ENCODE data around the gene SKIC8. TPM values are rescaled to one million over a fixed set of nuclear protein-coding genes. Genes with fewer than 3 reads are reported as not detected.
"Not testable (repeated sequence)": the region's sequence is repeated elsewhere in the genome, so short reads cannot be mapped to it uniquely, and the experiment has no call there.

SKIC8 gene
- total RNA-seq, 1 donor from 2014 or later: 54.3 TPM

DNA sequence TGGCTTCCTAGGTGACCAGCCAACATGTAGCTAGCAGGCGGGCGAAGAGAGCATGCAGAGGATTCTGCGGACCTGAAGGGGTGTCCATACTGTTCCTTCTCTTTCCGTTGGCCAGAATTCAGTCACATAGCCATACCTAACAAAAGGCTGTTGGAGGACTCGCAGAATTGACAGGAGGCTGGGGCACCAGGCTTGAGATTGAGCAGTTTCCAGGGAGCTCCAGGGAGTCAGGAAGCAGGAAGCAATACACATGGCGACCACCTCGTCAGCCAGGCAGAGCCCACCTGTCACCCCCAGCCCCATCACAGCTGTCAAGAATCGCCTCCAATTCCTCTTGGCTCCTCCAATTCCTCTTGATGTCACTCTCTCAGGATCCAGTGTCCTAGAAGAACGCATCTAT, 48.3 kb downstream of the SKIC8 start:
- H3K27me3 Mint-ChIP-seq (ENCODE audit: insufficient read depth): peaks cover 6% of the 10 kb centered on the region
- H3K4me3 Mint-ChIP-seq: no peak overlapping the region
- H3K4me1 Mint-ChIP-seq (ENCODE audit: low read depth): no peaks in the 10 kb centered on the region
- intact Hi-C loops (cut with micrococcal nuclease): no loop called here
- H3K27ac Mint-ChIP-seq: no peak overlapping the region
- H3K9me3 Mint-ChIP-seq: no peaks in the 10 kb centered on the region
- DNase-seq (ENCODE audit: low spot score): no peak
- no peaks in the 10 kb centered on the region for H3K36me3 Mint-ChIP-seq (ENCODE audit: low read depth)

DNA sequence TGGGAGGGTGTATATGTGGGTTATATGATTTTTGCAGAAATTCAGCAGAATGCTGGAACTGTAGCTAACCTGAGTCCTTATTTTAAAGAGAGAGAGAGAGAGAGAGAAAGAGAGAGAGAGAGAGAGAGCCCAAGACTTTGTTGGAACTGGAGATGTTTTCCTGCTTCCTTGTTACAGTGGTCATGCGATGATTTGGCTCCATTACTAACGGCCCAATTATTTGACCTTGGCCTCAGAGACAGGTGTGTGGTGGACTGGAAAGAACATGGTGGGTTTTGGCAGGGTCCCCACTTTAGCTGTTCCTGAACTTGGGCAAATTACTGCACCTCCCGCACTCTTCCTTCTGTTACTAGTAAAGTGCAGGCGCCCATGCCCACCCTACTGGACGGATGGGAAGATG, 50.3 kb downstream of the SKIC8 start:
- Mint-ChIP-seq H3K4me1 (ENCODE audit: low read depth) (no peaks in the 10 kb centered on the region), H3K9me3 (no peaks in the 10 kb centered on the region), H3K27me3 (ENCODE audit: insufficient read depth) (peaks cover 9% of the 10 kb centered on the region), H3K36me3 (ENCODE audit: low read depth) (no peaks in the 10 kb centered on the region), H3K27ac (no peak overlapping the region), H3K4me3 (no peak overlapping the region)
- DNase-seq (ENCODE audit: low spot score): no peak
- intact Hi-C loops (cut with micrococcal nuclease): no loop called here

DNA sequence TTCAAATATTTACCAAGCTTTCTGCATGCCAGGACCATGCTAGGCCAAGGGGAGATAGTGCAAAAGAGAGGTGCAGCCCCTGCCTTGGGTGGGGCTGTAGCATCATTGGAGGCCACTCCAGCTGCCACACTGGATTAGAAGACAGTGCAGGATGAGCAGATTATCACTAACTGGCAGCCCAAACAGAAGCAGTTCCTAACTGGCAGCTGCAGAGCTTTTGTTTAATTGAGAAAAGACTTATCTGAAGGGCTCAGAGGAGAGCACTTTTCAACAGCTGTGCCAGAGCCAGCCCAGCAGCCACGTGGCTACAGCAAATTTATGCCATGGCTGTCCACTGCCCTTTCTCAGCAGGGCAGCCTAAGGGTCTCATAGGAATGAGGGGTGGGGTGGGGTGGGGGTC, 51.5 kb downstream of the SKIC8 start:
- H3K4me3 Mint-ChIP-seq: no peak overlapping the region
- no peak for DNase-seq (ENCODE audit: low spot score)
- intact Hi-C loops (cut with micrococcal nuclease): no loop called here
- no peaks in the 10 kb centered on the region for H3K4me1 Mint-ChIP-seq (ENCODE audit: low read depth)
- H3K36me3 Mint-ChIP-seq (ENCODE audit: low read depth): no peaks in the 10 kb centered on the region
- peaks cover 11% of the 10 kb centered on the region for H3K27me3 Mint-ChIP-seq (ENCODE audit: insufficient read depth)
- no peaks in the 10 kb centered on the region for H3K9me3 Mint-ChIP-seq
- H3K27ac Mint-ChIP-seq: no peak overlapping the region

DNA sequence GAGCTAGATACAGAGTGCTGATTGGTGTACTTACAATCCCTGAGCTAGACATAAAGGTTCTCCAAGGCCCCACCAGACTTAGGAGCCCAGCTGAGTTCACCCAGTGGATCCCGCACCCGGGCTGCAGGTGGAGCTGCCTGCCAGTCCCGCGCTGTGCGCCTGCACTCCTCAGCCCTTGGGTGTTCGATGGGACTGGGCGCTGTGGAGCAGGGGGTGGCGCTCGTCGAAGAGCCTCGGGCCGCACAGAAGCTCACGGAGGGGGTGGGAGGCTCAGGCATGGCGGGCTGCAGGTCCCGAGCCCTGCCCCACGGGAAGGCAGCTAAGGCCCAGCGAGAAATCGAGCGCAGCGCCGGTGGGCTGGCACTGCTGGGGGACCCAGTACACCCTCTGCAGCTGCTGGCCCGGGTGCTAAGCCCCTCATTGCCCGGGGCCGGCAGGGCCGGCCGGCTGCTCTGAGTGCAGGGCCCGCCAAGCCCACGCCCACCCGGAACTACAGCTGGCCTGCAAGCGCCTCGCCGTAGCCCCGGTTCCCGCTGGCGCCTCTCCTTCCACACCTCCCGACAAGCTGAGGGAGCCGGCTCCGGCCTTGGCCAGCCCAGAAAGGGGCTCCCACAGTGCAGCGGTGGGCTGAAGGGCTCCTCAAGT, 53.3 kb downstream of the SKIC8 start:
- DNase-seq (ENCODE audit: low spot score); intact Hi-C loops (cut with micrococcal nuclease); H3K36me3 Mint-ChIP-seq (ENCODE audit: low read depth); H3K4me1 Mint-ChIP-seq (ENCODE audit: low read depth); H3K4me3 Mint-ChIP-seq; H3K9me3 Mint-ChIP-seq; H3K27ac Mint-ChIP-seq: not testable (repeated sequence)
- H3K27me3 Mint-ChIP-seq (ENCODE audit: insufficient read depth): peaks cover 16% of the 10 kb centered on the region

DNA sequence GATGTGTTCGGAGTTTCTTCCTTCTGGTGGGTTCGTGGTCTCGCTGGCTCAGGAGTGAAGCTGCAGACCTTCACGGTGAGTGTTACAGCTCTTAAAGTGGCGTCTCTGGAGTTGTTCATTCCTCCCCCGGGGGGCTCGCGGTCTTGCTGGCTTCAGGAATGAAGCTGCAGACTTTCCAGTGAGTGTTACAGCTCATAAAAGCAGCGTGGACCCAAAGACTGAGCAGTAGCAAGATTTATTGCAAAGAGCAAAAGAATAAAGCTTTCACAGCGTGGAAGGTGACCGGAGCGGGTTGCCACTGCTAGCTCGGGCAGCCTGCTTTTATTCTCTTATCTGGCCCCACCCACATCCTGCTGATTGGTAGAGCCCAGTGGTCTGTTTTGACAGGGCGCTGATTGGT, 54.0 kb downstream of the SKIC8 start:
- intact Hi-C loops (cut with micrococcal nuclease); H3K4me1 Mint-ChIP-seq (ENCODE audit: low read depth); H3K27ac Mint-ChIP-seq; DNase-seq (ENCODE audit: low spot score); H3K36me3 Mint-ChIP-seq (ENCODE audit: low read depth); H3K9me3 Mint-ChIP-seq; H3K4me3 Mint-ChIP-seq: not testable (repeated sequence)
- H3K27me3 Mint-ChIP-seq (ENCODE audit: insufficient read depth): peaks cover 16% of the 10 kb centered on the region

DNA sequence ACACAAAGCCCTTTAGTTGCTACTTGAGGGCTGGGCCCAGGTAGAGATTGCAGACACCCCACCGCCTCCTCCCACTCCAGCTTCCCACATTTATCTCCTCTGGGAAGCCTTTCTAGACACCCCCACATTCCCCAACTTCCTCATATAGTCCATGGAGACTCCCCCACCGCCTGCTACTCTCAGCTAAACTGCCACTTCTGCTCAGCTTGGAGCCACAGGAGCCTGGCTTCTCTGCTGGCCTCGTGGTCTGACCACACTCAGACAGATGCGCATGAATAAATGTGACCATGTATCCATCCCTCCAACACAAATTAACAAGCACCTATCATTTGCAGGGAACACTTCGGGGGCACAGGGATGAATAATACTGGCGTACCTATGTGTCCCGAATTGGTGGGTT, 54.5 kb downstream of the SKIC8 start:
- H3K27ac Mint-ChIP-seq: no peak overlapping the region
- intact Hi-C loops (cut with micrococcal nuclease): no loop called here
- no peaks in the 10 kb centered on the region for H3K9me3 Mint-ChIP-seq
- no peaks in the 10 kb centered on the region for H3K4me1 Mint-ChIP-seq (ENCODE audit: low read depth)
- no peak for DNase-seq (ENCODE audit: low spot score)
- H3K36me3 Mint-ChIP-seq (ENCODE audit: low read depth): no peaks in the 10 kb centered on the region
- no peak overlapping the region for H3K4me3 Mint-ChIP-seq
- H3K27me3 Mint-ChIP-seq (ENCODE audit: insufficient read depth): peaks cover 16% of the 10 kb centered on the region

DNA sequence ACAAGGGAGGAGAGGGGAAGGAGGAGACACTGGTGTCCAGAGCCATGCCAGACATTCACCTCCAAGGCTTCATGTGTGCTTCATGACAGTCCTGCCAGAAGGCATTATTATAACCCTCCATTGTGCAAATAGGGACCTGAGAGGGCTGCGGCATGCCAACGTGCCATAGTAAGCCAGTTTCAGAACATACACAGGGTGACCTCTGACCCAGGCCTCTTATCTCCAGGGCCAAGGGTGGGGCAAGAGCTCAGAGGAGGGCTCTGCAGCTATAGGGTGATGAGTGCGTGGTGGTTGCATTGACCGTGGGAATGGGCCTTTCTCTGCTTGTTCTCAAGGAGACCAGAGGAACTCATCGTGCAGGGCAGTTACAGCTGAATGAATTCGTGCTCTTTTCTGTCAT, 55.3 kb downstream of the SKIC8 start:
- no peaks in the 10 kb centered on the region for H3K9me3 Mint-ChIP-seq
- DNase-seq (ENCODE audit: low spot score): no peak
- H3K4me3 Mint-ChIP-seq: no peak overlapping the region
- peaks cover 14% of the 10 kb centered on the region for H3K27me3 Mint-ChIP-seq (ENCODE audit: insufficient read depth)
- no peaks in the 10 kb centered on the region for H3K36me3 Mint-ChIP-seq (ENCODE audit: low read depth)
- intact Hi-C loops (cut with micrococcal nuclease): no loop called here
- H3K4me1 Mint-ChIP-seq (ENCODE audit: low read depth): no peaks in the 10 kb centered on the region
- no peak overlapping the region for H3K27ac Mint-ChIP-seq

DNA sequence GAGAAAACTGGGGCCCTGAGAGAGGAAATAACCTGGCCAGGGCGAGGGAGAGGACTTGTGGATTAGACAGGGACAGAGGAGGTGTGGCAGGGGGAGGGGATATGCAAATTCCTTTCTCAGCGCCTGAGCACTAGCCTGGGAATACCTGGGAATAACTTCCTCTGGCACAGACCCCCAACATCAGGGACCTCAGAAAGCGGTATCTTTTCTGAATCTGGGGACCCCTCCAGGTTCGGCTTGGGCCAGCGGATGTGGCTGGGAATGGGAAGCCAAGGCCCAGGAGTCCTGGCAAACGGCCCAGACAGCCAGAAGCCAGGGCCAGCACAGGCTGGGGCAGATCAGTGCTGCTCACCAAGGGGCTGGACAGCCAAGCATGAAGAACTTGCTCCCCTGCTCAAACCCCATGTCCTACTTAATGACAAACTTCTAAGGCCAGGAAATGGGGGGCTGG, 55.9 kb downstream of the SKIC8 start:
- Mint-ChIP-seq H3K27ac (no peak overlapping the region), H3K27me3 (ENCODE audit: insufficient read depth) (peaks cover 14% of the 10 kb centered on the region), H3K36me3 (ENCODE audit: low read depth) (no peaks in the 10 kb centered on the region), H3K9me3 (no peaks in the 10 kb centered on the region), H3K4me3 (no peak overlapping the region), H3K4me1 (ENCODE audit: low read depth) (no peaks in the 10 kb centered on the region)
- DNase-seq (ENCODE audit: low spot score): no peak
- intact Hi-C loops (cut with micrococcal nuclease): no loop called here

DNA sequence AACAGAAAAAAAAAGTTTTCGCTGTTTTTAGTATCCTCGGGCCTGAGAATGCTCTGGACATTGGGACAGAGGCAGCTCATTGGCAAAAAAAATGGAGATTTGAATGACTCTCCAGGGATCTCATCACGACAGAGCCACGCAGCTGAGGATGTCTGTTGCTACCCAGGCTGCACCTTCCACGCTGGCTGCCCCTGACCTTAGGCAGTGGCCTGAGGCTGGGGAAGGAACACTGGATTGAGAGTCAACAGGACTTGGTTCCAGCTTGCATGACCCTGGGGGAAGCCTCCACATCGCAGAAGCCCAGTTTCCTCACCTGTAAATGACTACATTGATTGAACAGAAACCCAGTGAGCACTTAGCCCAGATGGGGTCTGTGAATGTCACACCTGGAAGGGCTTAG, 56.4 kb downstream of the SKIC8 start:
- intact Hi-C loops (cut with micrococcal nuclease): no loop called here
- no peak overlapping the region for H3K27ac Mint-ChIP-seq
- no peaks in the 10 kb centered on the region for H3K4me1 Mint-ChIP-seq (ENCODE audit: low read depth)
- H3K27me3 Mint-ChIP-seq (ENCODE audit: insufficient read depth): peaks cover 16% of the 10 kb centered on the region
- H3K4me3 Mint-ChIP-seq: no peak overlapping the region
- DNase-seq (ENCODE audit: low spot score): no peak
- H3K36me3 Mint-ChIP-seq (ENCODE audit: low read depth): no peaks in the 10 kb centered on the region
- H3K9me3 Mint-ChIP-seq: no peaks in the 10 kb centered on the region

DNA sequence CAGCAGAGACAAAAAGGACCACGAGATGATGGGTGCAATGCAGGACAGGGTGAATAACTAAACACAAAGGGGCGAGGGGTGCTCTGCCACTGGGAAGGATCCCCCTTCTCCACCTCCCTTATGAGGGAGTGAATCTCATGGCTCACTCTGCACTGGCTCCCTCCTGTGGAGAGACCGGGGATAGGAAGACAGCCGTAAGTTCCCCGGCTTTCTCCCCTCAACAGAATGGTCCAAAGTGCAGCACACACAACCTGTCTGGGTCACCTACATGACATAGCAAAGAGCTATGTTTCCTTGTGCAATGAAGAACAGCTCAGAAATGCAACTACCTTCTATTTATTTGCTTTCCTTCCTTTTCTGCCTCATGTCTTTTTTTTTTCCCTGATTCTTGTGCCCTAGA, 57.3 kb downstream of the SKIC8 start:
- H3K4me3 Mint-ChIP-seq: no peak overlapping the region
- H3K27ac Mint-ChIP-seq: no peak overlapping the region
- peaks cover 16% of the 10 kb centered on the region for H3K27me3 Mint-ChIP-seq (ENCODE audit: insufficient read depth)
- no peak for DNase-seq (ENCODE audit: low spot score)
- no peaks in the 10 kb centered on the region for H3K9me3 Mint-ChIP-seq
- H3K36me3 Mint-ChIP-seq (ENCODE audit: low read depth): no peaks in the 10 kb centered on the region
- H3K4me1 Mint-ChIP-seq (ENCODE audit: low read depth): no peaks in the 10 kb centered on the region
- intact Hi-C loops (cut with micrococcal nuclease): no loop called here

DNA sequence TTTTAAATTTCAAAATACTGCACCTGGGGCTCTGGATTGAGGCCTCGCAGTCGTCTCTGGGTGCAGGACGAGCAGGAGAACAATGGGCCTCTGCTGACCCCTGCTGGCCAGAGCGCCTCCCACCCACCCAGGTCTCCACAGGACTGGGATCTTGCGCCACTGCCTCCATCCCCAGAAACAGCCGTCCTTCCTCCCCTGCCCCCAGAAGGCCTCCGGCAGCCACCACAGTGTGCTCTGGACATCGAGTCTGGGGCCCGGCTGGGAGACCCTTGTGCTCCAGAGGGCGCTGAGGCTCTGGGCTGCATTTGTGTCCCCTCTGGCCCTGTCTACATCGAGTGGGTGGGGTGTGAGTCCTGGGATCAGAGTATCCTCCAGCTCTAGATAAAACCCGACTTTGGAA, 58.4 kb downstream of the SKIC8 start:
- Mint-ChIP-seq H3K4me3 (no peak overlapping the region), H3K27ac (no peak overlapping the region), H3K36me3 (ENCODE audit: low read depth) (no peaks in the 10 kb centered on the region), H3K9me3 (no peaks in the 10 kb centered on the region), H3K27me3 (ENCODE audit: insufficient read depth) (peaks cover 16% of the 10 kb centered on the region), H3K4me1 (ENCODE audit: low read depth) (no peaks in the 10 kb centered on the region)
- intact Hi-C loops (cut with micrococcal nuclease): loop anchor here (1.0 to 2.0 kb wide), 6 partner anchors 46 to 331 kb away; partner anchors contain the start of gene CIB2
- DNase-seq (ENCODE audit: low spot score): peak; percentile 70

DNA sequence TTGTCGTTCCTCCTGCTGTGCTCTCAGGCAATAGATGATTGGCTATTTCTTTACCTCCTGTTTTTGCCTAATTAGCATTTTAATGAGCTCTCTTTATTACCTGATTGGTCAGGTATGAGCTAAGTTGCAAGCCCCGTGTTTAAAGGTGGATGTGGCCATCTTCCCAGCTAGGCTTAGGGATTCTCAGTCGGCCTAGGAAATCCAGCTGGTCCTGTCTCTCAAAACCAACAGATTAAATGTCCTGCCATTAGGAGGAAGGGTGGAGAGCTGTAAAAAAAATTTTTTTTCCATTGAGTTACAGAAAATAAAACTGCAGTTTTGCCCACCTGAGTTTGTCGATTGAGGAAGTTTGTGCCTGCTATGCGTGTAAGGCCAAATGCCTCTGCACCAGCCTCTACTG, 59.6 kb downstream of the SKIC8 start:
- no peak overlapping the region for H3K4me3 Mint-ChIP-seq
- no peak overlapping the region for H3K27ac Mint-ChIP-seq
- H3K4me1 Mint-ChIP-seq (ENCODE audit: low read depth): peaks cover 2% of the 10 kb centered on the region
- no peaks in the 10 kb centered on the region for H3K36me3 Mint-ChIP-seq (ENCODE audit: low read depth)
- no peaks in the 10 kb centered on the region for H3K9me3 Mint-ChIP-seq
- no peak for DNase-seq (ENCODE audit: low spot score)
- intact Hi-C loops (cut with micrococcal nuclease): loop anchor here (2.0 kb wide), 1 partner anchor 63 kb away; no protein-coding TSS in a partner anchor
- H3K27me3 Mint-ChIP-seq (ENCODE audit: insufficient read depth): peaks cover 16% of the 10 kb centered on the region

DNA sequence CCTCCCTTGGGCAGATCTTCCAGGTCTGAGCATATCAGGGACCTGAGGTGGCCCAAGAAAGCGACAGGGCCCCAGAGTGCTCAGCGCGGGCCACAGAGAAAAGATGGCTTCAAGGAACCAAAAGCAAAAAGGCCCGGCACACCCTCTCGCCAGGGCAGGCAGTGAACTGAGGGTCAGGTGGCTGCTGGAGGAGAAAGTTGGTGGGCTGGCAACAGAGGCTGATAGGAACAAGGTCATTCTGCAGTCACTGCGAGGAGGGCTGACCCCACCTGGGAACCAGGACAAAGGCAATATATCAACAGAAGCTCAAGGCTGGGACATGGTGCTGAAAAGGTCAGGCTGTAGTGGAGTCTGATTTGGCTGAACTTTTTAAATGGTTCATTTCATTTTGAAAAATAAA, 62.3 kb downstream of the SKIC8 start:
- Mint-ChIP-seq H3K36me3 (ENCODE audit: low read depth) (no peaks in the 10 kb centered on the region), H3K27ac (no peak overlapping the region)
- intact Hi-C loops (cut with micrococcal nuclease): no loop called here

DNA sequence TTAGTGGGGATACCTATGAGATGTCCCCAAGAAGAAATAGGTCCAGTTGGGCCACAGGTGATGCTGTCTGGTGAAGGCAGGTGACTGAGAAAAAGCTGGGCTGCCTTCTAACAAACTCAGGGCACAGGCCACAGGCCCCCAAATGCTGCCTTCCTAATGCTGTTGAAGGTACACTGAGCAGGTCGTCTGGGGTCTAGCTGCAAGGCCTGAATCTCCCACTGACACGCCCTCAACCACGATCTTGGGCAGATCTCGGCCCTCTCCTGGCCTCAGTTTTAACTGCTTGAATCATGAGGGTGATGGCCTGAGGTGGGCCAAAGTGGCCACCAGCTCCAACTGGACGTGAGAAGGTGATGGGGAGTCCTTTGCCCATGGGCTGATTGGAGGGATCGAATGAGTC, 62.9 kb downstream of the SKIC8 start:
- H3K36me3 Mint-ChIP-seq (ENCODE audit: low read depth): no peaks in the 10 kb centered on the region
- DNase-seq (ENCODE audit: low spot score): no peak
- no peak overlapping the region for H3K4me3 Mint-ChIP-seq
- H3K27me3 Mint-ChIP-seq (ENCODE audit: insufficient read depth): peaks cover 14% of the 10 kb centered on the region
- H3K9me3 Mint-ChIP-seq: no peaks in the 10 kb centered on the region
- peaks cover 6% of the 10 kb centered on the region for H3K4me1 Mint-ChIP-seq (ENCODE audit: low read depth)
- intact Hi-C loops (cut with micrococcal nuclease): no loop called here
- H3K27ac Mint-ChIP-seq: no peak overlapping the region

More for the DNA sequence above, 62.3 kb downstream of the SKIC8 start:
- no peak for DNase-seq (ENCODE audit: low spot score)
- Mint-ChIP-seq H3K9me3 (no peaks in the 10 kb centered on the region), H3K27me3 (ENCODE audit: insufficient read depth) (peaks cover 14% of the 10 kb centered on the region), H3K4me1 (ENCODE audit: low read depth) (peaks cover 6% of the 10 kb centered on the region), H3K4me3 (no peak overlapping the region)

All from activated T-helper 1 cell treated with anti-CD3 and anti-CD28 coated beads, Interleukin-12 subunit alpha, Interleukin-12 subunit beta, Interleukin-2, Interleukin-4 antibody, amounts not matched to agents 30 ng/mL and 10 ng/mL and 1 ng/mL, durations not matched to agents 14 hours and 24 hours and 36 hours (primary cell).